HepG2 (cell line): ENCODE results near the gene MYEOV. TPM values are rescaled to one million over a fixed set of nuclear protein-coding genes. Genes with fewer than 3 reads are reported as not detected.

ENCODE experiments used
- ATAC-seq: fragments of 200-7000 bp; cut with Tn5 transposase; 3 replicates; pipeline ENCODE4 v1.9.1; 2020; ENCODE audit warnings: mild to moderate bottlenecking, moderate library complexity
- BruUV-seq: library from RNA; stranded (reverse); fragments of 400-500 nt; replicated peaks from 2 replicates; lab custom pipeline; 2021; lab: Mats Ljungman, UMichigan
- CTCF ChIA-PET: fragments of 300-600 bp; formaldehyde crosslinking; extraction: SDS; loops from one replicate; lab custom pipeline; 2021; ENCODE audit warnings: low total read pairs, inconsistent platforms, low intra/inter-chr PET ratio; lab: Yijun Ruan, JAX
- POLR2A ChIA-PET: fragments of 350-600 bp; sonication (Branson Sonifier 250); formaldehyde crosslinking; loops from one replicate; lab custom pipeline; 2020; ENCODE audit warnings: antibody characterized with exemption, inconsistent platforms; lab: Yijun Ruan, JAX
- DNase-seq: peaks from one replicate; pipeline ENCODE4 v3.0.0-alpha.2; 2015; ENCODE audit warnings: low spot score
- FAIRE-seq: peaks from 3 replicates; lab custom pipeline; 2011; peaks lifted over from hg19 to GRCh38; lab: Jason Lieb, UNC
- H2AFZ ChIP-seq: one replicate; pipeline ENCODE4 v1.6.1; 2011; ENCODE audit warnings: low read length, inconsistent platforms
- H3K27ac ChIP-seq: fragments of 300-600 bp; 3 replicates; pipeline ENCODE4 v1.8.0; 2011; ENCODE audit warnings: mixed run types, mild to moderate bottlenecking, mixed read lengths, low read length, inconsistent platforms; ENCODE audit not compliant: insufficient read depth; ENCODE audit errors: extremely low read length
- H3K27me3 ChIP-seq, 2 experiments: fragments of 200-600 bp in 1 of 2; 2 replicates in 1 of 2; 3 replicates in 1 of 2; pipeline versions ENCODE4 v1.6.0 to v1.8.0; 2011; ENCODE audit warnings: low read length in 2 of 2, mild to moderate bottlenecking in 2 of 2, moderate library complexity in 2 of 2, inconsistent platforms in 1 of 2; ENCODE audit not compliant: insufficient read depth in 2 of 2, control insufficient read depth in 1 of 2
- H3K36me3 ChIP-seq, 2 experiments: fragments of 200-600 bp in 1 of 2; replicated peaks in 1 of 2; 2 replicates in 1 of 2; 3 replicates in 1 of 2; pipeline versions ENCODE4 v1.5.1 to v1.8.0; 2011; ENCODE audit warnings: low read length in 2 of 2, inconsistent platforms in 1 of 2; ENCODE audit not compliant: insufficient read depth in 2 of 2, control insufficient read depth in 1 of 2
- H3K4me1 ChIP-seq: 2 replicates; pipeline ENCODE4 v1.5.1; 2012; ENCODE audit warnings: low read length, inconsistent platforms; ENCODE audit not compliant: insufficient read depth
- H3K4me2 ChIP-seq: 2 replicates; pipeline ENCODE4 v1.6.0; 2011; ENCODE audit warnings: low read depth, low read length, inconsistent platforms
- H3K4me3 ChIP-seq, 3 experiments: fragments of 200-600 bp in 1 of 3; sonication (generic), shearing (Covaris generic) in 1 of 3; replicated peaks in 1 of 3; 2 replicates each; pipeline ENCODE4 v1.5.1; 2011 to 2016; ENCODE audit warnings: low read length in 3 of 3, inconsistent platforms in 2 of 3, low read depth in 2 of 3, mild to moderate bottlenecking in 2 of 3, control low read depth in 1 of 3, mixed read lengths in 1 of 3; ENCODE audit not compliant: insufficient read depth in 1 of 3
- H3K79me2 ChIP-seq: one replicate; pipeline ENCODE4 v1.6.1; 2011; ENCODE audit warnings: low read length, inconsistent platforms; ENCODE audit not compliant: insufficient read depth
- H3K9ac ChIP-seq: 2 replicates; pipeline ENCODE4 v1.6.0; 2011; ENCODE audit warnings: mild to moderate bottlenecking, low read depth, low read length, inconsistent platforms; ENCODE audit not compliant: insufficient read depth
- H3K9me3 ChIP-seq: 2 replicates; pipeline ENCODE4 v1.5.1; 2012; ENCODE audit warnings: mild to moderate bottlenecking, low read length
- H4K20me1 ChIP-seq: 2 replicates; pipeline ENCODE4 v1.6.0; 2011; ENCODE audit warnings: inconsistent platforms, mild to moderate bottlenecking, low read length, moderate library complexity; ENCODE audit not compliant: insufficient read depth
- AGO1 ChIP-seq: fragments of 200-400 bp; formaldehyde crosslinking; IDR thresholded peaks from 2 replicates; pipeline ENCODE4 v1.6.1; 2017; ENCODE audit warnings: mild to moderate bottlenecking, low read depth, low read length, moderate library complexity; ENCODE audit not compliant: poor library complexity, severe bottlenecking
- ATM ChIP-seq: fragments of 450-650 bp; IDR thresholded peaks from 2 replicates; pipeline ENCODE4 v1.7.1; 2017; ENCODE audit warnings: mild to moderate bottlenecking, borderline replicate concordance
- SP1 ChIP-seq, 2 experiments: fragments of 450-650 bp in 1 of 2; sonication (generic) in 1 of 2; formaldehyde crosslinking in 1 of 2; IDR thresholded peaks; 2 replicates each; pipeline versions ENCODE4 v1.4.0 to v1.6.1; 2016 to 2020; ENCODE audit warnings: missing genetic modification reagents in 1 of 2
- SRY ChIP-seq: sonication (generic); formaldehyde crosslinking; IDR thresholded peaks from 2 replicates; pipeline ENCODE4 v1.8.0; 2022; ENCODE audit warnings: mild to moderate bottlenecking, missing genetic modification reagents
- ZNF746 ChIP-seq: sonication (generic); formaldehyde crosslinking; IDR thresholded peaks from 2 replicates; pipeline ENCODE4 v1.8.0; 2022; ENCODE audit warnings: mild to moderate bottlenecking, missing genetic modification reagents
- ZNF768 ChIP-seq: sonication (generic); formaldehyde crosslinking; IDR thresholded peaks from 2 replicates; pipeline ENCODE4 v1.4.0; 2020; ENCODE audit warnings: missing genetic modification reagents
- WGBS: methylation state at CpG from one replicate; pipeline ENCODE4 v1.1.6; 2017; ENCODE audit warnings: low lambda C conversion rate; 5-methylcytosine and 5-hydroxymethylcytosine counted together
- in situ Hi-C: cut with HindIII; loops from 2 replicates; pipeline ENCODE4 v1.10.0; 2017; ENCODE audit warnings: low pct_unique_long_range_greater_than_20kb; ENCODE audit not compliant: extremely low pct_ligation_motif_present
- intact Hi-C: fragments of 100-400 bp; cut with micrococcal nuclease; formaldehyde crosslinking; loops from one replicate; pipeline ENCODE4 v1.10.0; 2022; ENCODE audit not compliant: unreplicated experiment
- polyA plus RNA-seq, 8 experiments: library from polyadenylated mRNA; depleted of rRNA in 3 of 8; stranded (reverse) in 7 of 8; unstranded in 1 of 8; fragments of >200 nt; fragmentation: Illumina TruSeq in 4 of 8; extraction: Trizol in 4 of 8; gene quantifications; 2 replicates each; pipeline versions ENCODE4 v1.2.1 to v1.2.3, GENCODE V29; 2011 to 2016; ENCODE audit warnings: low read depth in 4 of 8, missing spikeins in 1 of 8, mixed read lengths in 1 of 8; ENCODE audit not compliant: insufficient read depth in 1 of 8
- total RNA-seq, 5 experiments: library from RNA; depleted of rRNA; stranded (reverse); fragments of >200 nt; fragmentation: Illumina TruSeq; extraction: Trizol; gene quantifications; 2 replicates each; pipeline ENCODE4 v1.2.3, GENCODE V29; 2016; ENCODE audit warnings: low read depth in 1 of 5

MYEOV gene
- total and polyA plus RNA-seq, 2 of the 13 experiments (the other 11 are each of a cell fraction or from before 2014, with no cell fraction given) = 0.33 to 1.8 TPM

DNA sequence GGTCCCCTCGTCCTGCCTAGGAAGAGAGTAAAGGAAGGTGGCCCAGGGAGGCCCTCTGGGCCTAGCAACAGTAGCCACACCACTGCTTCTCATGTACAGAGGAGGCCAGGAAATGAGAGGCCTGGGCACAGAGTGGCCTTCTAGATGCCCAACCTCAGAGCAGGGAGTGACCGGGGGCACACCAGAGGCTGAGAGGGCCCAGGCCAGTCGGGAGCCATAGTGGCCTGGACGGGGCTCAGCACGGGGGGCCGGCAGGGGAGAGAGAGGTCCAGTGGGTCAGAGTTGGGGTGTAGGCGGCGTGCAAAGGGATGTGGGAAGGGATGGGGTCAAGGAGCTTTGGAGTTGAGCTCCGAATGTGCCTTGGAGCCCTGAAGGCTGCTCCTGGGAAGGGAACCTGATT lies 25.0 kb upstream of the MYEOV start:
- CTCF ChIA-PET = no interaction called here
- Histone ChIP-seq H3K4me1 (peaks cover 32% of the 10 kb centered on the region), H3K27me3 (peaks cover 6 to 50% of the 10 kb centered on the region in 2 experiments; a peak in 3 of 5 replicates), H3K36me3 (no peaks in the 10 kb centered on the region), H2AFZ (no peak overlapping the region), H3K9ac (no peak overlapping the region), H3K4me2 (no peak overlapping the region)
- in situ Hi-C loops (no loop called here), intact Hi-C loops (no loop called here)
- 60% methylated on average over 6 of the region's 9 CpGs for WGBS
- DNase-seq = no peak
- no peak for TF ChIP-seq SRY (CRISPR knock-in tag)
- no peak for TF ChIP-seq SP1 (IDR thresholded peaks at IDR 0.05)
- no peak for TF ChIP-seq SP1 (CRISPR knock-in tag; IDR thresholded peaks at IDR 0.05)
- TF ChIP-seq, all 625 proteins: peak for 0
- Histone ChIP-seq H4K20me1 (no peaks in the 10 kb centered on the region), H3K9me3 (no peaks in the 10 kb centered on the region), H3K4me3 (no peak overlapping the region), H3K79me2 (no peaks in the 10 kb centered on the region), H3K27ac (no peak overlapping the region)
- ATAC-seq (no peak), FAIRE-seq (no peak)
- no TSS peak for BruUV-seq
- POLR2A ChIA-PET = no interaction called here

DNA sequence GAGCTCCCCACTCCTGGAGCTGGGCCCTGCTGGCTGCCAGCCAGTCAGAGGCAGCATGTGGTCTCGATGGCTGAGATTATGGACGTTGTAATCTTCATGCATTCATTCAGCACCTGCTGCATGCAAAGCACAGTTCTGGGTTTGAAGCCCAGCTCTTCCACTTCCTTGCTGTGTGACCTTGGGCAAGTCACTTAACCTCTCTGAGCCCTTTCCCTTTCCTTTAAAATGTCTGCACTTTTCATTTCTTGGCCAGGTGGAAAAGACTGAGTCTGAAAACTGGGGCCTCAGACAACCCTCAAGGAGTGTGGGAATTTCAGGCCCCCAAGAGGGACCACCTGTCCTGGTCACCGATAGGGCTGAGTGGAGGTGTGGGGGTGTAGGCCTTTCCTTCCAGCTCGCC lies 24.6 kb upstream of the MYEOV start:
- no peak for ATAC-seq
- Histone ChIP-seq H3K4me1 (peaks cover 36% of the 10 kb centered on the region), H2AFZ (no peak overlapping the region), H3K4me2 (no peak overlapping the region), H3K27me3 (peaks cover 7 to 50% of the 10 kb centered on the region in 2 experiments; a peak in 3 of 5 replicates), H3K27ac (no peak overlapping the region), H3K9me3 (no peaks in the 10 kb centered on the region), H4K20me1 (0 out of 2 replicates have a peak, but pooled peaks cover 2% of the 10 kb centered on the region), H3K4me3 (no peak overlapping the region), H3K36me3 (no peaks in the 10 kb centered on the region), H3K79me2 (no peaks in the 10 kb centered on the region), H3K9ac (no peak overlapping the region)
- intact Hi-C loops = no loop called here
- POLR2A ChIA-PET = no interaction called here
- FAIRE-seq = no peak
- no TSS peak for BruUV-seq
- TF ChIP-seq ATM (no peak), ZNF746 (no peak), AGO1 (no peak), ZNF768 (CRISPR knock-in tag) (peak; percentile 96)
- no peak for DNase-seq
- 40% methylated on average over 2 of the region's 4 CpGs for whole genome bisulfite sequencing
- CTCF ChIA-PET = no interaction called here
- in situ Hi-C loops = no loop called here
